ENCODE results near the gene RAP1A. TPM values are rescaled to one million over a fixed set of nuclear protein-coding genes. Genes with fewer than 3 reads are reported as not detected.
"Not testable (repeated sequence)": the region's sequence is repeated elsewhere in the genome, so short reads cannot be mapped to it uniquely, and the experiment has no call there.

Gene RAP1A
- total and polyA plus RNA-seq, 3 experiments from 2014 or later = 60.8 to 256 (median 252) TPM

DNA sequence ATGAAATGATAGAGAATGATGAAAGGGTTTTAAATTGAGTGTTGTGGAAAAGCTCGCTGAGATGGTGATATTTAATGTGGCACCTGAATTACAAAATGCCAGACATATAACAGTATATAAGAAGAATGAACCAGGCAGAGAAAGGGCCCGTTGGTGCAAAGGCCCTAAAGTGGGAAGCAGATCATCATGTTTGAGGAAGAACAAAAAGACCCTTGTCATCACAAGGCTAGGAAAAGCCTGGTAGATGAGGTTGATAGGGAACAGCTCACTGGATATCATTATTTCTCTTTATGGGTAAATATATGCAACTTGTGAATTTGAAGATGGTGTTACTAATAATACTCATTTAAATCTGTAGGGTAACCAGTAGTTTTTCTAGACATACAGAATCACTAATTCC is 11.0 kb downstream of the RAP1A start:
- Mint-ChIP-seq H3K27me3 (no peaks in the 10 kb centered on the region), H3K4me3 (peak overlapping the region in 3 of 7 donors; percentile 1 to 42 (median 21)), H3K4me1 (peaks cover 80 to 93% (median 92%) of the 10 kb centered on the region in 3 donors), H3K36me3 (peaks cover 0 to 16% (median 3%) of the 10 kb centered on the region in 3 donors), H3K27ac (peak overlapping the region in 6 of 8 donors; percentile 2 to 61 (median 34)), H3K9me3 (no peaks in the 10 kb centered on the region)
- no peak overlapping the region for H3K4me3 ChIP-seq (ENCODE audit: low read length)
- no peak overlapping the region for H3K27ac ChIP-seq (ENCODE audit: low read depth, low read length)
- no peak for DNase-seq
- H3K4me1 ChIP-seq (ENCODE audit: insufficient read depth, low read length) = peaks cover 81% of the 10 kb centered on the region
- no peaks in the 10 kb centered on the region for H3K9me3 ChIP-seq (ENCODE audit: low read length)
- CTCF ChIA-PET = interaction anchor here (1.5 kb wide), 1 partner anchor 18 kb away, joined by 3 read pairs; no protein-coding TSS in a partner anchor
- H3K36me3 ChIP-seq (ENCODE audit: insufficient read depth, low read length) = no peaks in the 10 kb centered on the region
- POLR2A ChIA-PET = no interaction called here
- no peaks in the 10 kb centered on the region for H3K27me3 ChIP-seq (ENCODE audit: insufficient read depth, low read length, poor library complexity, severe bottlenecking)

DNA sequence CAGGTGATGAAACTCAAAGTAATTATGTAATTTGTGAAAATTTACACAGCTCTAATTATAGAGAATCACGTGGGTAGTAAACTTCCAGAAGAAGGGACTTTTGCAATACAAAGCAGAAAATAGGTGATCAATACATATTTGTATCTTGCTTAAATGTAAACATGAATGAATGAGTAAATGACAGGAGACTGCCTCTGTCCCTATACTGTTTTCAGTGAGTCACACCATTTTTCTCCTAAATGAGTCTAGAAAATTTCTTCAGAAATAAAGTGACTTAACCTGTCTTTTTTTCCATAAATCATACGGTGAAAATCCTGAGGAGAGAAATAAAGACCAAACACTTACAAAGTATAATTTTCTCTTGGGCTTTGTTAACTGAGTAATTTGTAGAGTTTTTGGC is 11.9 kb downstream of the RAP1A start:
- no peaks in the 10 kb centered on the region for H3K36me3 ChIP-seq (ENCODE audit: insufficient read depth, low read length)
- Mint-ChIP-seq H3K4me1 (peaks cover 79 to 93% (median 92%) of the 10 kb centered on the region in 3 donors), H3K9me3 (no peaks in the 10 kb centered on the region), H3K4me3 (peak overlapping the region in 3 of 7 donors; percentile 2 to 56 (median 34)), H3K27ac (peak overlapping the region in 5 of 8 donors; percentile 15 to 83 (median 40)), H3K27me3 (no peaks in the 10 kb centered on the region), H3K36me3 (peaks cover 0 to 23% (median 3%) of the 10 kb centered on the region in 3 donors)
- H3K4me1 ChIP-seq (ENCODE audit: insufficient read depth, low read length) = peaks cover 80% of the 10 kb centered on the region
- no peak for DNase-seq
- H3K9me3 ChIP-seq (ENCODE audit: low read length) = no peaks in the 10 kb centered on the region
- no peak overlapping the region for H3K4me3 ChIP-seq (ENCODE audit: low read length)
- CTCF ChIA-PET = no interaction called here
- H3K27ac ChIP-seq (ENCODE audit: low read depth, low read length) = no peak overlapping the region
- no peaks in the 10 kb centered on the region for H3K27me3 ChIP-seq (ENCODE audit: insufficient read depth, low read length, poor library complexity, severe bottlenecking)
- POLR2A ChIA-PET = no interaction called here

DNA sequence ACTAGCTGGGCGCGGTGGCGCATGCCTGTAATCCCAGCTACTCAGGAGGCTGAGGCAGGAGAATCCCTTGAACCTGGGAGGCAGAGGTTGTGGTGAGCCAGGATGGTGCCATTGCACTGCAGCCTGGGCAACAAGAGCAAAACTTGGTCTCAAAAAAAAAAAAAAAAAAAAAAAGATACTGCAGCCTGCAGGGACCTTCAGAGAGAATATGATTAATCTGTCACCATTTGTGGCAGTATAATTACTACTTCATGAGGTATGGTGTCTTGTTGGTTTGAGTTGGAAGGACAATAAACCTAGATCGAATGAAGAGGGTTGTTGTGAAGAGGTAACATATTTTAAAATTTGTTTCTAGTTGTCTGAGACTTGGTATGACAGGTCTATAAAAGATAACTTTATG is 13.2 kb downstream of the RAP1A start:
- peaks cover 76% of the 10 kb centered on the region for H3K4me1 ChIP-seq (ENCODE audit: insufficient read depth, low read length)
- Mint-ChIP-seq H3K36me3 (peaks cover 0 to 26% (median 3%) of the 10 kb centered on the region in 3 donors), H3K4me3 (peak overlapping the region in 3 of 7 donors; percentile 0 to 59 (median 15)), H3K4me1 (peaks cover 81 to 93% (median 93%) of the 10 kb centered on the region in 3 donors), H3K27ac (peak overlapping the region in 7 of 8 donors; percentile 25 to 83 (median 56))
- CTCF ChIA-PET = interaction anchor here (0.7 kb wide), 1 partner anchor 229 kb away, joined by 4 read pairs; no protein-coding TSS in a partner anchor
- H3K27me3 Mint-ChIP-seq; H3K9me3 Mint-ChIP-seq; H3K36me3 ChIP-seq (ENCODE audit: insufficient read depth, low read length); H3K27ac ChIP-seq (ENCODE audit: low read depth, low read length); DNase-seq; H3K27me3 ChIP-seq (ENCODE audit: insufficient read depth, low read length, poor library complexity, severe bottlenecking); H3K9me3 ChIP-seq (ENCODE audit: low read length); POLR2A ChIA-PET; H3K4me3 ChIP-seq (ENCODE audit: low read length): not testable (repeated sequence)

DNA sequence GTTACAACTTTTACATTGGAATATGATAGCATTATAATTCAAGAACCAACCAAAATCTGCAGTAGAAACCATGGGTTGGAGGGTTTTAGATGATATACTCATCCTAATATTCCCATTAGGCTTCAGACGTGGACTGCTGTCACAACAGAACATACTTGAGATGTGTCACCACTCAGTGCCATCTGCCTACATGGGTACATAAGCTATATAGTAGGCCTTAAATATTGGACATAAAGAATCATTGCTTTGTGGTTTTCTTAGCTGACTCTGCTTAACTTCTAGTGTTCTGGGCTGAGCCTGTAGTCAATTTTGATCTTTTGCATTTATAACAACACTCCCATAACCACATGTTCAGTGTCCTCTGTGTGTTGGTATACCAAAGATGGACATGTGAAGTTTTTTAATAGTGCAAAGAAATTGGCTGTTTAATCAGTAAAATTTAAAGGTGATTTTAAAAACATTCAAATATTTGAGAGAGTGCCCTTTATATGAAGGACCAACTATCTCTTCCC is 14.2 kb downstream of the RAP1A start:
- Mint-ChIP-seq H3K9me3 (no peaks in the 10 kb centered on the region), H3K4me1 (peaks cover 80 to 93% (median 92%) of the 10 kb centered on the region in 3 donors), H3K27ac (peak overlapping the region; percentile 1 to 83 (median 34)), H3K4me3 (peak overlapping the region in 2 of 7 donors; percentile 59 to 62), H3K27me3 (no peaks in the 10 kb centered on the region), H3K36me3 (peaks cover 0 to 23% (median 3%) of the 10 kb centered on the region in 3 donors)
- Histone ChIP-seq H3K27me3 (ENCODE audit: insufficient read depth, low read length, poor library complexity, severe bottlenecking) (no peaks in the 10 kb centered on the region), H3K4me1 (ENCODE audit: insufficient read depth, low read length) (peaks cover 74% of the 10 kb centered on the region), H3K9me3 (ENCODE audit: low read length) (no peaks in the 10 kb centered on the region), H3K4me3 (ENCODE audit: low read length) (no peak overlapping the region), H3K36me3 (ENCODE audit: insufficient read depth, low read length) (no peaks in the 10 kb centered on the region), H3K27ac (ENCODE audit: low read depth, low read length) (no peak overlapping the region)
- no peak for DNase-seq
- ChIA-PET CTCF (no interaction called here), POLR2A (no interaction called here)

DNA sequence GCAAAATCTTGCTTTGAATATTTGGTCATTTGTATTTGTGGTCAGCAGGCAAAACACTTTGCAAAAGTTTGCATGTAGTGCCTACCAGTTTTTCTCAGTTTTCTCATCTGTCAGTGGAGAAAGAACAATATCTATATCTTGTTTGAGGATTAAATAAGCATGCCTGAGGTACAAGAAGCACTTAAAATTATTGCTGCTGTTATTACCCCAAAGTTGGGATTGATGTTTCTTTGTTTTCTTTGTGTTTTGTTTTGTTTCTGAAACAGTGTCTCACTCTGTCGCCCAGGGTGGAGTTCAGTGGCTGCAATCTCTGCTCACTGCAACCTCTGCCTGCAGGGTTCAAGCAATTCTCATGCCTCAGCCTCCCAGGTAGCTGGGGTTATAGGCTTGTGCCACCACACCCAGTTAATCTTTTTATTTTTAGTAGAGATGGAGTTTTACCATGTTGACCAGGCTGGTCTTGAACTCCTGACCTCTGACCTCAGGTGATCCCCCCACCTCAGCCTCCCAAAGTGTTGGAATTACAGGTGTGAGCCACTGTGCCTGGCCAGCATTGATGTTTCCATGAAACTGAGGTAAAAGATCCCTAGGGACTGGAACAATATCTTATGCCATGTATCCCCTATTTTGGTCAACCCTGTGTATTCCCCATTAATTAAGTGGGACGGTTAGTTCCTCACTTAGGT is 15.9 kb downstream of the RAP1A start:
- H3K36me3 Mint-ChIP-seq = peaks cover 0 to 21% (median 3%) of the 10 kb centered on the region in 3 donors
- no peaks in the 10 kb centered on the region for H3K27me3 ChIP-seq (ENCODE audit: insufficient read depth, low read length, poor library complexity, severe bottlenecking)
- no peaks in the 10 kb centered on the region for H3K36me3 ChIP-seq (ENCODE audit: insufficient read depth, low read length)
- ChIA-PET CTCF (no interaction called here), POLR2A (interaction anchor here (0.7 kb wide), 1 partner anchor 15 kb away, joined by 3 read pairs; no protein-coding TSS in a partner anchor)
- DNase-seq = no peak
- no peak overlapping the region for H3K27ac ChIP-seq (ENCODE audit: low read depth, low read length)
- H3K4me3 ChIP-seq (ENCODE audit: low read length) = no peak overlapping the region
- H3K4me3 Mint-ChIP-seq = peak overlapping the region in 5 of 7 donors; percentile 9 to 81 (median 35)
- H3K9me3 ChIP-seq (ENCODE audit: low read length) = no peaks in the 10 kb centered on the region
- no peaks in the 10 kb centered on the region for H3K27me3 Mint-ChIP-seq
- peaks cover 74 to 91% (median 90%) of the 10 kb centered on the region in 3 donors for H3K4me1 Mint-ChIP-seq
- peak overlapping the region; percentile 7 to 92 (median 56) for H3K27ac Mint-ChIP-seq
- H3K9me3 Mint-ChIP-seq = no peaks in the 10 kb centered on the region
- peaks cover 73% of the 10 kb centered on the region for H3K4me1 ChIP-seq (ENCODE audit: insufficient read depth, low read length)

DNA sequence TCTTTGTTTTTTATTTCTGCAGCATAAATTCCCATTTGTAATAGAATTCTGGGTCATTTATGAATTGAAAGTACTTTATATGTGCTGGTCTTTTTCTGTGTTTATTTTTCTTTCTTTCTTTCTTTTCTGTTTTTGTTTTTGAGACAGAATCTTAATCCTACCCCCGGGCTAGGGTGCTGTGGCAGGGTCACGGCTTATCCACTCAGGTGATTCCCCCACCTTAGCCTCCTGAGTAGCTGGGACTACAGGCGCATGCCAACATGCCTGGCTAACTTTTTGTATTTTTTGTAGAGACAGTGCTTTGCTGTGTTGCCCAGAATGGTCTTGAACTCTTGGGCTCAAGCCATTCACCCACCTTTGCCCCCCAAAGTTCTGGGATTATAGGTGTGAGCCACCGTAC is 18.7 kb downstream of the RAP1A start:
- no peaks in the 10 kb centered on the region for H3K9me3 ChIP-seq (ENCODE audit: low read length)
- no peak overlapping the region for H3K27ac ChIP-seq (ENCODE audit: low read depth, low read length)
- no peak overlapping the region for H3K4me3 ChIP-seq (ENCODE audit: low read length)
- CTCF ChIA-PET = interaction anchor here (1.8 kb wide), 1 partner anchor 130 kb away, joined by 5 read pairs; no protein-coding TSS in a partner anchor
- Mint-ChIP-seq H3K9me3 (peaks cover 0 to 2% (median 0%) of the 10 kb centered on the region in 5 donors), H3K27ac (peak overlapping the region; percentile 3 to 83 (median 72)), H3K4me1 (peaks cover 60 to 81% (median 79%) of the 10 kb centered on the region in 3 donors), H3K27me3 (no peaks in the 10 kb centered on the region), H3K36me3 (peaks cover 2 to 27% (median 5%) of the 10 kb centered on the region in 3 donors), H3K4me3 (peak overlapping the region in 6 of 7 donors; percentile 26 to 69 (median 44))
- no peak for DNase-seq
- POLR2A ChIA-PET = no interaction called here
- peaks cover 64% of the 10 kb centered on the region for H3K4me1 ChIP-seq (ENCODE audit: insufficient read depth, low read length)
- H3K27me3 ChIP-seq (ENCODE audit: insufficient read depth, low read length, poor library complexity, severe bottlenecking) = no peaks in the 10 kb centered on the region
- H3K36me3 ChIP-seq (ENCODE audit: insufficient read depth, low read length) = no peaks in the 10 kb centered on the region

DNA sequence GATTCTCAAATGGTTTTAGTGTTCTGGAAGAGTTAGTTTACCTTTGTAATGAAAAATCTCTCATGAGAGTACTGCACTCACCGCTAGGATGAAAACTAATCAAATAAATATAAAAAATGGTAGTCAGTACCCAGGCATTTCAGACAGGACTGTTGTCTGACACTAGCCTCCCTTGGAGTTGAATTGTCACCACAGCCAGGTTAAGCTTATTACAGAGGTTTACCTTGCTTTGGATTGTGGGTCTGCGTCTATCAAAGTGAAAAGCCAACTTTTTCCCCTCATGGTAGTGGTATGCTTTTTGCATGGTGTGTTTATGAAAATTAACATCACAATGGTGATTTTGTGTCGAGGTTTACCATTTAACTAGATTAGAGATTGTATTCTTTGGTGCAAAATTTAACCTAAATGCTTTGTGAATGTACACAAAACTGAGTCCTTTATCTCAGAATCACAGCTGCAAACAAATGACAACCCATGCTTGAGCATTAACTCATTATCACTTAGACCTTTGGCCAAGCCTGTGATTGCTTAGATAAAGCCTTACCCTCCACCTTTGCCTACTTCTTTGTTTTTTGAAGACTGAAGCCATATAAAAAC is 20.1 kb downstream of the RAP1A start:
- H3K4me3 Mint-ChIP-seq = peak overlapping the region in 1 of 7 donors; percentile 61
- Histone ChIP-seq H3K4me1 (ENCODE audit: insufficient read depth, low read length) (peaks cover 68% of the 10 kb centered on the region), H3K9me3 (ENCODE audit: low read length) (no peaks in the 10 kb centered on the region), H3K36me3 (ENCODE audit: insufficient read depth, low read length) (no peaks in the 10 kb centered on the region), H3K27me3 (ENCODE audit: insufficient read depth, low read length, poor library complexity, severe bottlenecking) (no peaks in the 10 kb centered on the region), H3K27ac (ENCODE audit: low read depth, low read length) (no peak overlapping the region), H3K4me3 (ENCODE audit: low read length) (no peak overlapping the region)
- H3K27ac Mint-ChIP-seq = peak overlapping the region in 6 of 8 donors; percentile 6 to 58 (median 22)
- H3K27me3 Mint-ChIP-seq = no peaks in the 10 kb centered on the region
- H3K36me3 Mint-ChIP-seq = peaks cover 5 to 37% (median 8%) of the 10 kb centered on the region in 3 donors
- H3K4me1 Mint-ChIP-seq = peaks cover 66 to 88% (median 84%) of the 10 kb centered on the region in 3 donors
- peaks cover 0 to 5% (median 0%) of the 10 kb centered on the region in 5 donors for H3K9me3 Mint-ChIP-seq
- CTCF ChIA-PET = interaction anchor here (1.0 to 1.8 kb wide), 2 partner anchors 9 to 131 kb away, joined by 4 to 5 read pairs; no protein-coding TSS in a partner anchor
- POLR2A ChIA-PET = no interaction called here
- DNase-seq = no peak
